ENCODE results near the gene BORA. TPM values are rescaled to one million over a fixed set of nuclear protein-coding genes. Genes with fewer than 3 reads are reported as not detected.

The BORA gene
- total RNA-seq, 1 donor from 2014 or later: 3.2 TPM

DNA sequence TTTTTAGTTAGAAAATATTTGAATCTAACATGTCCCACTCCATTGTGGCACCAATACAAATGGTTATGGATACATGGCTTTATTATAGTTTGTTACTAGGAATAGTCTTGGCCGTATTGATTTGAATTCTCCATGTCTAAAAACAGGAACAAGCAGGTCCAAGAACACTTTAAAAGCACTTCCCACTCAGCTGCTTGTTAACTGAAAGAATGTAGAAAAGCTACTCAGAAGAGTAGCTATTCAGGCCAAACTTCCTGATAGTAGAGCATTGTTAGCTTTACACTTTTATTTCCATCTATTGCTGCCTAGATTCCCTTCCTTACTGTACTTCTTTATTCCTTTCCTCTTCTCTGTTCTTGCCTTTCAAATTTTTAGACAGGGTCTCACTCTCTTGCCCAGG is 61.1 kb downstream of the BORA start:
- H3K27ac Mint-ChIP-seq (ENCODE audit: unreplicated experiment): no peak overlapping the region
- TF ChIP-seq, protein P1, sequence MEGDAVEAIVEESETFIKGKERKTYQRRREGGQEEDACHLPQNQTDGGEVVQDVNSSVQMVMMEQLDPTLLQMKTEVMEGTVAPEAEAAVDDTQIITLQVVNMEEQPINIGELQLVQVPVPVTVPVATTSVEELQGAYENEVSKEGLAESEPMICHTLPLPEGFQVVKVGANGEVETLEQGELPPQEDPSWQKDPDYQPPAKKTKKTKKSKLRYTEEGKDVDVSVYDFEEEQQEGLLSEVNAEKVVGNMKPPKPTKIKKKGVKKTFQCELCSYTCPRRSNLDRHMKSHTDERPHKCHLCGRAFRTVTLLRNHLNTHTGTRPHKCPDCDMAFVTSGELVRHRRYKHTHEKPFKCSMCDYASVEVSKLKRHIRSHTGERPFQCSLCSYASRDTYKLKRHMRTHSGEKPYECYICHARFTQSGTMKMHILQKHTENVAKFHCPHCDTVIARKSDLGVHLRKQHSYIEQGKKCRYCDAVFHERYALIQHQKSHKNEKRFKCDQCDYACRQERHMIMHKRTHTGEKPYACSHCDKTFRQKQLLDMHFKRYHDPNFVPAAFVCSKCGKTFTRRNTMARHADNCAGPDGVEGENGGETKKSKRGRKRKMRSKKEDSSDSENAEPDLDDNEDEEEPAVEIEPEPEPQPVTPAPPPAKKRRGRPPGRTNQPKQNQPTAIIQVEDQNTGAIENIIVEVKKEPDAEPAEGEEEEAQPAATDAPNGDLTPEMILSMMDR (IDR thresholded peaks at IDR 0.05): no peak
- DNase-seq (ENCODE audit: low spot score): no peak

DNA sequence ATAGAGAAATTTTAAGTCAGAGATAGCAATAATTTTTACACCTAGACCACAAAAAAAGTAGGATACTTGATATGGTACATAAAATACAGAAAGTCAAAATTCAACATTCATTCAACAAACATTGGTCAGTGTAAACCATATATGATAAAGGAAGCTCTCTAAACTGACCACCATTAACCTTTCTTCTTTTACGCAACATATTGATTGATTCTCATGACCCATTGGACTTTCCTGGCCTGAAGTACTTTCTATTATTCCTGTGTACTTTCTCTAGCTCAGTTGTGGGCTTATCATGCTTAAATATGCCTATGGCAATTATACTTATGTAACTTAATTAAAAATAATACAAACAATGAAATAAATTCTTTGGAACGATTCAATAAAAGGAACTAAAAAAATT is 64.9 kb downstream of the BORA start:
- Mint-ChIP-seq H3K9me3 (ENCODE audit: low read depth) (no peaks in the 10 kb centered on the region), H3K27ac (ENCODE audit: unreplicated experiment) (no peak overlapping the region), H3K4me1 (ENCODE audit: low read depth) (no peaks in the 10 kb centered on the region), H3K36me3 (ENCODE audit: low read depth) (peaks cover 29% of the 10 kb centered on the region), H3K27me3 (ENCODE audit: low read depth) (no peaks in the 10 kb centered on the region), H3K4me3 (ENCODE audit: unreplicated experiment) (no peak overlapping the region)
- DNase-seq (ENCODE audit: low spot score): no peak
- TF ChIP-seq, protein P1 (IDR thresholded peaks at IDR 0.05): no peak

More for the DNA sequence above, 61.1 kb downstream of the BORA start:
- Mint-ChIP-seq H3K9me3 (ENCODE audit: low read depth) (no peaks in the 10 kb centered on the region), H3K27me3 (ENCODE audit: low read depth) (no peaks in the 10 kb centered on the region), H3K4me1 (ENCODE audit: low read depth) (peaks cover 17% of the 10 kb centered on the region), H3K4me3 (ENCODE audit: unreplicated experiment) (no peak overlapping the region), H3K36me3 (ENCODE audit: low read depth) (peaks cover 11% of the 10 kb centered on the region)

DNA sequence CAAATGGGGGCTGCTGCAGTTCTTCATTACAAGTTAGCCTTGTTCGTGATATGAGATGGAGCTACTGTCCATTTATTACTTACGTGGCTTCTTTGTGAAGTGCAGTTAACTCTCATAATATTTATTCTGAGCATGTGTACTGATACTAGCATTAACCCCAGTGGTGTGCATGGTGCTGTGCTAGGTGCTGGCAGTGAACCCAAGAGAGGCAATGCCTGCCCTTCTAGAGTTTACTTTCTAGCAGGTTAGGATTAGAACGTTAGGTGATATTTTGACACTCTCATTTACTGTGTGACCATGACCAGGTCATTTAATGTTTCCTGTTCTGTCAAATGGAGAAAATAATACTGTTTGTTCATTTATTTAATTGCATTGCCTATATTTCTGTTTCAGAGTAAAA is 71.1 kb downstream of the BORA start:
- no peaks in the 10 kb centered on the region for H3K27me3 Mint-ChIP-seq (ENCODE audit: low read depth)
- H3K36me3 Mint-ChIP-seq (ENCODE audit: low read depth): peaks cover 29% of the 10 kb centered on the region
- no peak for DNase-seq (ENCODE audit: low spot score)
- TF ChIP-seq, protein P1 (IDR thresholded peaks at IDR 0.05): no peak
- no peak overlapping the region for H3K4me3 Mint-ChIP-seq (ENCODE audit: unreplicated experiment)
- H3K27ac Mint-ChIP-seq (ENCODE audit: unreplicated experiment): no peak overlapping the region
- H3K4me1 Mint-ChIP-seq (ENCODE audit: low read depth): peaks cover 4% of the 10 kb centered on the region
- no peaks in the 10 kb centered on the region for H3K9me3 Mint-ChIP-seq (ENCODE audit: low read depth)

DNA sequence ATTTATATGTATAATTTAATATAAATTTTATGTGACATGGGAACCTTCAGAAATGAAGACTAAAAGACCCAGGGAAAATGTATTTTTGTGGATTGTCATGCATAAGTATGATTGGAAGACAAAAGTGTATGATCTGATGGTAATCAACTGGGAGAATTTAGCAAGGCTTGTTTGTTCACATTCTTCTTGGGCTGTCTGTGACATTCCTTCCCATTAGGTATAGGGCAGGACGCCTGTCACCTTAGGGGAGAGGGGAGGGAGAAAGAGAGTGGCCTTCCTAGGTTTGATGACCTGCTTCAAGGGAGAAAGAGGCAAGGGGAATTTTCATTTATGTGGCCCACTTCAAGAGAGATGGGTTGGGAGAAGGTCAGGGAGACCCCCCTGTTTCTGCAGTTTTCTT is 76.6 kb downstream of the BORA start:
- Mint-ChIP-seq H3K27ac (ENCODE audit: unreplicated experiment) (no peak overlapping the region), H3K4me3 (ENCODE audit: unreplicated experiment) (no peak overlapping the region), H3K4me1 (ENCODE audit: low read depth) (peaks cover 6% of the 10 kb centered on the region), H3K27me3 (ENCODE audit: low read depth) (no peaks in the 10 kb centered on the region), H3K36me3 (ENCODE audit: low read depth) (peaks cover 17% of the 10 kb centered on the region), H3K9me3 (ENCODE audit: low read depth) (no peaks in the 10 kb centered on the region)
- DNase-seq (ENCODE audit: low spot score): no peak
- TF ChIP-seq, protein P1 (IDR thresholded peaks at IDR 0.05): no peak

Other genes starting within 250 kb of the BORA start
- 10.9 to 11.7 TPM (median 11.6 TPM) in 3 replicates for gene MZT1, start 294 bp upstream of the BORA start, total RNA-seq
- gene DIS3, start 54.0 kb downstream of the BORA start, total RNA-seq: 28.3 to 33.4 TPM (median 30.5 TPM) in 3 replicates
- gene PIBF1, start 54.2 kb downstream of the BORA start, total RNA-seq: 18.2 to 29.9 TPM (median 20.7 TPM) in 3 replicates

All from chondrocyte (in vitro differentiated cells).